ENCODE measurements around the gene MAPK4. TPM values are rescaled to one million over a fixed set of nuclear protein-coding genes. Genes with fewer than 3 reads are reported as not detected.

Gene MAPK4
- total and polyA plus RNA-seq, 2 of the 4 experiments (the other 2 are of a cell fraction) = not detected

- intact Hi-C loops (cut with micrococcal nuclease) = no loop called here
Measured at GRCh38 chr18:50558948-50559751, 737 bp upstream of the MAPK4 start.

More at GRCh38 chr18:50558948-50559751, 737 bp upstream of the MAPK4 start:
- H3K36me3 ChIP-seq (ENCODE audit: control insufficient read depth, insufficient read depth, low read length) = no peaks in the 10 kb centered on the region
- WGBS, 2 experiments (ENCODE audit: extremely low coverage in 2 of 2, insufficient read length in 1 of 2) = 0% methylated on average over 2 of the region's 53 CpGs; no CpG with 5 or more reads in 1 of the 2 experiments
- no peak overlapping the region for H2BK15ac ChIP-seq (ENCODE audit: low read depth, low read length)
- no peak overlapping the region for H3K9ac ChIP-seq (ENCODE audit: low read depth, low read length)
- ChIA-PET CTCF (no interaction called here), POLR2A (ENCODE audit: unreplicated experiment) (no interaction called here)
- 0 out of 2 replicates have a peak, but pooled peaks have one; percentile 19 for ATAC-seq (ENCODE audit: low read depth)
- no peak overlapping the region for H4K5ac ChIP-seq (ENCODE audit: low read depth, low read length)
- no peak overlapping the region for H3K14ac ChIP-seq (replicated peaks; ENCODE audit: low read depth, low read length)
- H4K91ac ChIP-seq (ENCODE audit: insufficient read depth, low read depth, low read length) = no peak overlapping the region
- H3K4me1 ChIP-seq (ENCODE audit: control insufficient read depth, insufficient read depth, low read length) = no peaks in the 10 kb centered on the region
- H3K23ac ChIP-seq (ENCODE audit: low read depth, low read length) = no peak overlapping the region
- H4K20me1 ChIP-seq (ENCODE audit: insufficient read depth, low read length) = no peaks in the 10 kb centered on the region
- no peaks in the 10 kb centered on the region for H3K79me1 ChIP-seq (ENCODE audit: low read depth in 1 of 2, low read length in 2 of 2)
- H3K4me3 ChIP-seq (ENCODE audit: insufficient read depth, low read depth, low read length) = no peak overlapping the region
- TF ChIP-seq POLR2A (IDR thresholded peaks at IDR 0.05; ENCODE audit: low read depth, low read length) = no peak
- TF ChIP-seq BHLHE40 (IDR thresholded peaks at IDR 0.05; ENCODE audit: low read depth, low read length) = no peak
- TF ChIP-seq MXI1 (IDR thresholded peaks at IDR 0.05; ENCODE audit: borderline replicate concordance, low read depth, low read length) = no peak
- no peak for TF ChIP-seq RFX5 (IDR thresholded peaks at IDR 0.05; ENCODE audit: low read depth, low read length)
- no peak for TF ChIP-seq RAD21 (IDR thresholded peaks at IDR 0.05; ENCODE audit: low read length)
- no peak for TF ChIP-seq ELK1 (IDR thresholded peaks at IDR 0.05; ENCODE audit: borderline replicate concordance, low read depth, low read length)
- no peak for TF ChIP-seq CHD1 (IDR thresholded peaks at IDR 0.05; ENCODE audit: low read depth, low read length)
- no peak for TF ChIP-seq USF2 (IDR thresholded peaks at IDR 0.05; ENCODE audit: low read depth, low read length)
- TF ChIP-seq RCOR1 (IDR thresholded peaks at IDR 0.05; ENCODE audit: insufficient replicate concordance, low read length) = no peak
- no peak for TF ChIP-seq CEBPB (IDR thresholded peaks at IDR 0.05; ENCODE audit: low read depth, low read length)
- no peak for TF ChIP-seq MAFK (IDR thresholded peaks at IDR 0.05; ENCODE audit: low read depth, low read length)
- TF ChIP-seq NFE2L2 (IDR thresholded peaks at IDR 0.05; ENCODE audit: low read depth, low read length) = no peak
- TF ChIP-seq MAZ (IDR thresholded peaks at IDR 0.05; ENCODE audit: borderline replicate concordance, low read depth, low read length) = no peak
- TF ChIP-seq CTCF (conservative IDR thresholded peaks at IDR 0.05; ENCODE audit: low read depth, low read length) = no peak
- TF ChIP-seq FOS (IDR thresholded peaks at IDR 0.05; ENCODE audit: low read depth, low read length) = no peak
- dilution Hi-C loops (cut with HindIII; ENCODE audit: low sequenced_read_pairs, unreplicated experiment) = no loop called here
- H3K4me2 ChIP-seq (ENCODE audit: low read depth, low read length) = no peak overlapping the region
- H2BK20ac ChIP-seq (ENCODE audit: low read depth, low read length) = no peak overlapping the region
- peaks cover 38% of the 10 kb centered on the region for H3K27me3 ChIP-seq (ENCODE audit: control insufficient read depth, insufficient read depth, low read length)
- no peak overlapping the region for H3K18ac ChIP-seq (ENCODE audit: low read depth, low read length)
- no peak overlapping the region for H2BK5ac ChIP-seq (ENCODE audit: low read depth, low read length, poor library complexity, severe bottlenecking)
- H3K56ac ChIP-seq (ENCODE audit: extremely low read depth, insufficient read depth, low read length) = no peak overlapping the region
- no peaks in the 10 kb centered on the region for H3K9me3 ChIP-seq (ENCODE audit: control insufficient read depth, insufficient read depth, low read length)
- no peak overlapping the region for H2AK5ac ChIP-seq (ENCODE audit: low read depth, low read length)
- BruUV-seq (replicated peaks) = no TSS peak
- no peak overlapping the region for H4K8ac ChIP-seq (ENCODE audit: low read depth in 2 of 2, low read length in 2 of 2)
- H3K9me1 ChIP-seq (ENCODE audit: insufficient read depth, low read length) = no peaks in the 10 kb centered on the region
- in situ Hi-C loops (cut with MboI; ENCODE audit: low sequenced_read_pairs) = no loop called here
- no peak overlapping the region for H2AK9ac ChIP-seq (replicated peaks; ENCODE audit: low read depth, low read length, poor library complexity)
- H3K4ac ChIP-seq (ENCODE audit: low read depth, low read length) = no peak overlapping the region
- no peak overlapping the region for H3K27ac ChIP-seq (ENCODE audit: insufficient read depth, low read length)
- no peak for DNase-seq
- no peak overlapping the region for H2BK120ac ChIP-seq (ENCODE audit: low read depth, low read length)
- no peak overlapping the region for H2AFZ ChIP-seq (replicated peaks; ENCODE audit: low read length, poor library complexity)
